Kidney capillary endothelial cell (primary cell): ENCODE data around the gene CFAP251.
"Not testable (repeated sequence)": the region's sequence is repeated elsewhere in the genome, so short reads cannot be mapped to it uniquely, and the experiment has no call there.

Source experiments
- DNase-seq: peaks from one replicate; pipeline ENCODE4 v3.0.0-alpha.2; 2018; ENCODE audit warnings: low spot score

Gene CFAP251

DNA sequence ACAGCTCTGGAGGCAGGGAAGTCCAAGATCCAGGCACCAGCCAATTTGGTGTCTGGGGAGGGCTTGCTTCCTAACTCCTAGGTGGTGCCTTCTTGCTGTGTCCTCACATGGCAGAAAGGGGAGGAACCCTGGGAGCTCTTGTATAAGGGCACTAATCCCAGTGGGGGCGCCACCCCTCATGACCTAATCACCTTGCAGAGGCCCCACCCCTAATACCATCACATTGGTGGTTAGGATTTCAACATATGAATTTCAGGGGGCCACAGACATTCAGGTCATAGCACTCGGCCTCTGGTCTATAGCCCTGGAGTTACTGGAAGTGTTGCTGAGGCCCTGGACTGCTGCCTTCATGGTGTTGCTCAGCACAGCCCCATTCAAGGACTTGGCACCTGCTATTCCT, 15.2 kb upstream of the CFAP251 start:
- DNase-seq, result no peak

- no peak for DNase-seq
These were observed 12.6 kb upstream of the CFAP251 start for GRCh38 chr12:121905746-121906145.

GRCh38 chr12:121908702-121909101, 9.7 kb upstream of the CFAP251 start:
- no peak for DNase-seq

GRCh38 chr12:121911824-121912585, 6.4 kb upstream of the CFAP251 start:
- no peak for DNase-seq

- no peak for DNase-seq
These were observed 2.5 kb upstream of the CFAP251 start for GRCh38 chr12:121915841-121916321.

- DNase-seq, result no peak
These were observed 1.7 kb upstream of the CFAP251 start for GRCh38 chr12:121916719-121917118.

DNA sequence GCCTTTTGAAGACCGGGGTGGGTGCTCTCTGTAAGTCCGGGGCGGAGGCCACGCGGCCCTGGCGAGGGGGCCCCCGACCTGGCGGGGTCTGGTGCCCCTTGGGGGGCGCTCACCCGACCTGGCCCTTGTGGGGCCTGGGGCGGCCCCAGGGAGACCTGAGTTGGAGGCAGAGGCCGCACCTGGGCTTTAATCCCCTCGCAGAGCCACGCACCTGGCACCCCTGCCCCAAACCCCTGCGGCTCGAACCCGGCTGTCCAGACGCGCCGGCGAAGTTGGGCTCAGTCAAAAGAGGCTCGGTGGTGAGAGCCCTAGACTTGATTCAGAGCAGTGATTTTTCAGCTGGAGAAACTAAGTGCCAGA, 267 bp downstream of the CFAP251 start:
- DNase-seq, result no peak

- DNase-seq, result no peak
These were observed 2.7 kb downstream of the CFAP251 start for GRCh38 chr12:121921066-121921465.

- DNase-seq, result peak; percentile 69
These were observed 6.9 kb downstream of the CFAP251 start for GRCh38 chr12:121925358-121925695.

DNA sequence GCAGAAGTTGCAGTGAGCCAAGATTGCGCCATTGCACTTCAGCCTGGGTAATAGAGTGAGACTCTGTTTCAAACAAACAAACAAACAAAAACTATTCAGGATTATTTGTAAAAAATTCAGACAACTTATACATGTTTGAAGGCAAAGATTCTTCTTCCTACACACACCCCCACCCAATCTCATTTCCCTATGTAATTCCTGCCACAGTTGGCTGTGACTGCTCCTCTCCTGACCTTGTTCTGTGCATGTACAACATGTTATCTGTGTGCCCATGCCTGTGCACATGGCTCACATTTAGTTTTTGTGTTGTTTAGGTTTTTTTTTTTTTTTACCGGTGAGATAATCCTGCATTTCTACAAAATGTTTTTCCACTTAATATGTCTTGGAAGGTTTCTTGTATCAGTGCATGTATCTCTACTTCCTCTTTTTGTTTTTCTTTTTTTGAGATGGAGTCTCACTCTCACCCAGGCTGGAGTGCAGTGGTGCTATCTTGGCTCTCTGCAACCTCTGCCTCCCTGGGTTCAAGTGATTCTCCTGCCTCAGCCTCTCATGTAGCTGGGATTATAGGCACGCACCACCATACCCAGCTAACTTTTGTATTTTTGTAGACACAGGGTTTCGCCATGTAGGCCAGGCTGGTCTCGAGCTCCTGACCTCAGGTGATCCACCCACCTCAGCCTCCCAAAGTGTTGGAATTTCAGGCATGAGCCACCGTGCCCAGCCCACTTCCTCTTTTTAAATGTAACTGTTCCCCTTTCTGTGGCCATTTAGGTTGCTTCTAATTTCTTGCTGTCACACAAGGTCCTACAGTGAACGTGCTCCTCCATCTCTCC, 8.7 kb downstream of the CFAP251 start:
- no peak for DNase-seq

DNA sequence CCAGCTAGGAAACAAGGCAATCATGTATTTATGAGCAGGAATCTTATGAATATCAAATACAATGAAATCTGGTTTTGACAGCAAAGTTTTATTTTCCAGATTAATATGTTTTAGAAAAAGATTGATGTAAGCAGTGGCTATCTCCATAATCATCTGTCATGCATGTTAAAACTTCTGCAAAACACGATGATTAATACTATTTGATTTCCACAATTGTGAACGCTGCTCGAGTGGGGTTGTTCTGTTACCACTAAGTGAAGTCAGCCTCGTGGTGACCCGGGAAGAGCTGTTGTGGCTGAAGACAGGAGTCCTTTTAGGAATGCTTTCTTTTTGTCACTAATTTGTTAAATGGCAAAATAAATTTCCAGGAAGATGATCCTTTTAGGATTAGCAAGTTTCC, 9.4 kb downstream of the CFAP251 start:
- DNase-seq, result no peak

GRCh38 chr12:121929545-121929944, 11.2 kb downstream of the CFAP251 start:
- not testable (repeated sequence) for DNase-seq

- no peak for DNase-seq
These were observed 12.5 kb downstream of the CFAP251 start for GRCh38 chr12:121930862-121931261.

- no peak for DNase-seq
These were observed 13.8 kb downstream of the CFAP251 start for GRCh38 chr12:121932176-121932536.

GRCh38 chr12:121932914-121933521, 14.6 kb downstream of the CFAP251 start:
- no peak for DNase-seq

DNA sequence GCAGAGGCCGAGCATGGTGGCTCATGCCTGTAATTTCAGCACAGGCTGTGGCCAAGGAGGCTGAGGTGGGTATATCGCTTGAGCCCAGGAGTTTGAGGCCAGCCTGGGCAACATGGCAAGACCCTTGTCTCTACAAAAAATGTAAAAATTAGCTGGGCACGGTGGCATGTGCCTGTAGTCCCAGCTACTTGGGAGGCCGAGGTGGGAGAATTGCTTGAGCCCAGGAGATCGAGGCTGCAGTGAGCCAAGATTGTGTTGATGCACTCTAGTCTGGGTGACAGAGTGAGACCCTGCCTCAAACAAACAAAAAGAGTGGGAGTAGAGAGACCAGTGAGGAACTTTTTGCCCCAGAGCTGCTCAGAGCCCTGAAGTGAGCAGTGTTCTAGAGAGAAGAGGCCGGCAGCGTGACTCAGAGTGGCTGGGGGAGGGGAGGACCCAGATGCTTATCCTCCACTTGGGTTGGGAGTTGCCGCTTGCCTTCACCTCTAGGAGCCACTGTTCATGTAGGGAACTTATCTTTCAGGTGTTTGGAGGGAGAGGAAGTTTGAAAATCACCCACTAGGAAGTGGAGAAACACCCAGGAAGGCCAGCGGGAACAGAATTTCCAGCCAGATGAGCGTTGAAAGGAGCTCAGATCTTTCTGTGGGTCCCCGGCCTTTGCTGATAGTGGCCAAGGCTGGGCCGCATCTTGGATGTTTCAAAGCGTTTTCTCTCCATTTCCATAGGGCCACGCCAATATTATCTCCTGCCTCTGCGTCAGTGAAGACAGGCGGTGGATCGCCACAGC, 15.3 kb downstream of the CFAP251 start:
- DNase-seq, result no peak

DNA sequence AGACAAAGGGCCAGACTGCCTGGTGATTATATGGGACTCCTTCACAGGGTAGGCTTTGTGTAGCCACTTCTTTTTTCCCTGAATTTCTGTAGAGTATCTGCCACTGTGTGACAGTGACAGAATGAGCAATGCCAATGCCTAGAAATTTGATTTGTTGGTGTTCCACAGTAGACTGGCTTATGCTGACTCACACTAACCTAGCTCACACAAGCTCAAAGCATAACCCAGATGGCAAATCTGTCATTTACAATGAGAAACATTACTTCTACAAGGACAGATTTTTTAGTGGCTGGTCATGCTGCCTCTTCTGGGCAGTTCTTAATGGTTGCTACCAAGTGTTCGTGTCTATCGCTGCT, 15.9 kb downstream of the CFAP251 start:
- DNase-seq, result no peak

DNA sequence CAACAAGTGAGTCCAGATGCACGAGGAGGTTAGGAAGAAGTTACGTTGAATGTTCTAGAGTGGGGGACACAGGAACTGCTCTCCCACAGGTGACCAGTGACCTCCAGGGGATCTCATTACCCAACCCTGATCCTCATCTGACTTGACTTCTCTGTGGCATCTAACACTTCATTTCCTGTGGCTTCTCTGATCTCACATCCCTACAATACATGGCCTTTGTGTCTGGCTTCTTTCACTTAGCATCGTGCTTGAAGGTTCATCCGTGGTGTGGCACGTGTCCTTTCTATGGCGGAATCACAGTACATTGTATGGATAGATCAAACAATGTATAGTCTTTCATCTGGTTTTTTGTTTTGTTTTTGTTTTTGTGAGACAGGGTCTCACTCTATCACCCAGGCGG, 19.3 kb downstream of the CFAP251 start:
- no peak for DNase-seq

DNA sequence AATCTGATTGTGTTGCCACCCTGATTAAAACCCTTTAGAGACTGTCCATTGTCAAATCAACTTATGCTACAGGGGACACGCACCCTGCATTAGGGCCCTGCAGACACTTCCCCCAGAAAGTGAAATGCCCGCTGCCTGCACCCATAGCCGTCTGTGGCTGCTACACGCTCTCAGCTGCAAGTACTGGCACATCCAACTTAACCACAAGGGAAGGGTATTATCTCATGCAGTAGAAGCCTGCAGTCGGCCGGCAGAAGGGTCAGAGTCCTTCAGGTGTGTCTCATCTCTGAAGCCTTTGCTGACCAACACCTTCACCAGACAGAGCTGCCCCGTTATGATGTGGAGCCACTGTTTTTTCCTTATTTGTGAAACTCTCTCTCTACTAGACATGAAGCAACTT, 20.8 kb downstream of the CFAP251 start:
- no peak for DNase-seq

DNA sequence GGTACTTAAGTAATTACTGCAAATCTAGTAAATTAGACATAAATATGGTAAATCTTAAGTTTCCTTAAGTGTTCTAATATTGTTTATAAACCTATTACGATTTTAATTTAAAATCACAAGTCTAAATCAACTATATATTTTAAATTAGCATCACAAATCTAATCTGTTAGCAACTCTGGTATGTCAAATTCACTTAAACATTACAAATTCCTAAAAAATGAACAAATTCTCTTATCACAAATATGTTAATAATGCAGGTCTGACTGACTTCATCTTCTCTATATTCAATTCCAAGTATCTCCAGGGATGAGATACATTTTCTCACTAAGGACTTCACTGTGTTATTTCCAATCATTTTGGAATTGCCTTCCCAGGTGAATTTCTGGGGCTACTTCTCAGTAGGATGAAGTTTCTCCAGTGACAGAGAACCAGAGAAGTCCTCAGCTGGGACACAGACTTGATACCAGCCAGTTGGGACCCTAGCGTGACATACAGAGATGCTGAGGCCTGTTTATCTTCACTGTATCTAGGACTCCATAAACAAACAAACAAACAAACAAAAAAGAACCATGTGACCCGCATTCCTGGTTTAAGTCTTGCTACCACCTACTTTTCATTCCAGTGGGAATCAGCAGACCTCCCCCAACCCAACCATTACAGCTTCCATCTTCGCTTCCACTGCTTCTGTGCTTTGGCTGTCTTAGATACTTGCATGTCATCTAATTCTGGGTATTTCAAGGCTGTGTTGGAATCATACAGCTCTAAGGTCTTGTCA, 21.8 kb downstream of the CFAP251 start:
- DNase-seq, result no peak

- DNase-seq, result no peak
These were observed 23.8 kb downstream of the CFAP251 start for GRCh38 chr12:121942145-121942718.
